Mucosa of descending colon (tissue), 3 donors: ENCODE data around the gene SCG5. TPM values are rescaled to one million over a fixed set of nuclear protein-coding genes. Genes with fewer than 3 reads are reported as not detected.

Experiments used
- ATAC-seq: fragments of 200-7000 bp; cut with Tn5 transposase; one replicate; pipeline ENCODE4 v1.9.1; 2020; ENCODE audit warnings: mild to moderate bottlenecking, moderate library complexity
- DNase-seq, 3 donors: peaks; one replicate each; pipeline ENCODE4 v3.0.0-alpha.2; 2020
- H3K36me3 ChIP-seq: fragments of 200-600 bp; one replicate; pipeline ENCODE4 v1.8.0; 2021; ENCODE audit warnings: low read depth, mild to moderate bottlenecking
- H3K4me1 ChIP-seq: fragments of 200-600 bp; one replicate; pipeline ENCODE4 v1.8.0; 2021; ENCODE audit warnings: low read depth, mild to moderate bottlenecking
- H3K4me3 ChIP-seq: fragments of 200-600 bp; one replicate; pipeline ENCODE4 v1.8.0; 2021; ENCODE audit warnings: mild to moderate bottlenecking
- H3K9me3 ChIP-seq: fragments of 200-600 bp; one replicate; pipeline ENCODE4 v1.8.0; 2021; ENCODE audit warnings: mild to moderate bottlenecking
- CTCF ChIP-seq: fragments of 200-600 bp; IDR thresholded peaks from one replicate; pipeline ENCODE4 v1.8.0; 2022; ENCODE audit warnings: antibody characterized with exemption, mild to moderate bottlenecking
- intact Hi-C, 2 donors: fragments of 100-400 bp; cut with DNase I in 1 of 2; cut with micrococcal nuclease in 1 of 2; formaldehyde crosslinking; loops; one replicate each; pipeline versions ENCODE4 v1.11.0 to v1.11.1; 2022; cut with DNase I, micrococcal nuclease
- total RNA-seq, 3 donors: library from RNA; stranded (reverse); fragmentation: NEBNext Ultra II Directional in 2 of 3; extraction: Animal tissue kit (Norgen Biotek cat#: 25700) in 2 of 3; gene quantifications; one replicate each; pipeline versions ENCODE4 v1.2.1 to v1.2.4, GENCODE V29; 2021 to 2023
- donor health status: DM: no; HTN: no; CAD: no; lungs with moderate emphysema.
- donor health status: DM: no; HTN: no; CAD: no.
- donor health status: DM: no; HTN: yes; CAD: no.

Gene SCG5
- total RNA-seq, 3 donors from 2014 or later, result 4.2 to 7.0 (median 5.7) TPM

GRCh38 chr15:32690941-32691688 is 49.6 kb downstream of the SCG5 start:
- ATAC-seq (no peak), DNase-seq (no peak)
- no peaks in the 10 kb centered on the region for H3K9me3 ChIP-seq
- H3K4me3 ChIP-seq, result no peak overlapping the region
- no peak for TF ChIP-seq CTCF
- intact Hi-C loops, result no loop called here
- no peaks in the 10 kb centered on the region for H3K4me1 ChIP-seq
- no peaks in the 10 kb centered on the region for H3K36me3 ChIP-seq

- DNase-seq, result no peak
- intact Hi-C loops, result no loop called here
- H3K4me1 ChIP-seq, result no peaks in the 10 kb centered on the region
- ATAC-seq, result no peak
- H3K4me3 ChIP-seq, result no peak overlapping the region
- no peaks in the 10 kb centered on the region for H3K9me3 ChIP-seq
- TF ChIP-seq CTCF, result no peak
- H3K36me3 ChIP-seq, result no peaks in the 10 kb centered on the region
Observed at GRCh38 chr15:32691689-32692038, 50.2 kb downstream of the SCG5 start.

- no peak overlapping the region for H3K4me3 ChIP-seq
- intact Hi-C loops, result no loop called here
- no peaks in the 10 kb centered on the region for H3K4me1 ChIP-seq
- H3K36me3 ChIP-seq, result no peaks in the 10 kb centered on the region
- no peak for TF ChIP-seq CTCF
- ATAC-seq (no peak), DNase-seq (no peak)
- H3K9me3 ChIP-seq, result no peaks in the 10 kb centered on the region
Observed at GRCh38 chr15:32692286-32692685, 50.8 kb downstream of the SCG5 start.

GRCh38 chr15:32694222-32694983 is 52.9 kb downstream of the SCG5 start:
- no peak for TF ChIP-seq CTCF
- no peaks in the 10 kb centered on the region for H3K9me3 ChIP-seq
- ATAC-seq (no peak), DNase-seq (no peak)
- H3K4me3 ChIP-seq, result no peak overlapping the region
- H3K36me3 ChIP-seq, result no peaks in the 10 kb centered on the region
- intact Hi-C loops, result no loop called here
- H3K4me1 ChIP-seq, result no peaks in the 10 kb centered on the region

GRCh38 chr15:32698773-32699390 is 57.4 kb downstream of the SCG5 start:
- TF ChIP-seq CTCF, result no peak
- Histone ChIP-seq H3K4me3 (no peak overlapping the region), H3K4me1 (peaks cover 8% of the 10 kb centered on the region), H3K9me3 (no peaks in the 10 kb centered on the region), H3K36me3 (no peaks in the 10 kb centered on the region)
- no peak for DNase-seq
- intact Hi-C loops, result no loop called here
- ATAC-seq, result no peak
